ENCODE measurements around the gene HTR3B.

DNA sequence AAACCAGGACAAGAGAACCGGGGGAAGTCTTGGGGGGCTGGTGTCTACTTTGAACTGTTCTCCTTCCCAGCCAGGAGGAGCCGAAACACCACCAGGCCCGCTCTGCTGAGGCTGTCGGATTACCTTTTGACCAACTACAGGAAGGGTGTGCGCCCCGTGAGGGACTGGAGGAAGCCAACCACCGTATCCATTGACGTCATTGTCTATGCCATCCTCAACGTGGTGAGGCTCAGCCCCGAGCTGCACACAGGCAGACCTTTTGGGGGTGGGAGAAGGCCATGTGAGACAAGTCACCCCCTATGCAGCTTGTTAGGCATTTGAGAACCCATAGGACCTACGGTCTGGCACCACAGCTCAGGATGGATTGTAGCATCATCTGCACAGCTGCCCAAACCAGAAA lies 73.1 kb downstream of the HTR3B start:
- no peak for TF ChIP-seq EZH2 (IDR thresholded peaks at IDR 0.05; ENCODE audit: borderline replicate concordance, insufficient read depth, low read length, poor library complexity, severe bottlenecking)
- TF ChIP-seq POLR2AphosphoS5 (IDR thresholded peaks at IDR 0.05), result no peak
- TF ChIP-seq, protein P1, sequence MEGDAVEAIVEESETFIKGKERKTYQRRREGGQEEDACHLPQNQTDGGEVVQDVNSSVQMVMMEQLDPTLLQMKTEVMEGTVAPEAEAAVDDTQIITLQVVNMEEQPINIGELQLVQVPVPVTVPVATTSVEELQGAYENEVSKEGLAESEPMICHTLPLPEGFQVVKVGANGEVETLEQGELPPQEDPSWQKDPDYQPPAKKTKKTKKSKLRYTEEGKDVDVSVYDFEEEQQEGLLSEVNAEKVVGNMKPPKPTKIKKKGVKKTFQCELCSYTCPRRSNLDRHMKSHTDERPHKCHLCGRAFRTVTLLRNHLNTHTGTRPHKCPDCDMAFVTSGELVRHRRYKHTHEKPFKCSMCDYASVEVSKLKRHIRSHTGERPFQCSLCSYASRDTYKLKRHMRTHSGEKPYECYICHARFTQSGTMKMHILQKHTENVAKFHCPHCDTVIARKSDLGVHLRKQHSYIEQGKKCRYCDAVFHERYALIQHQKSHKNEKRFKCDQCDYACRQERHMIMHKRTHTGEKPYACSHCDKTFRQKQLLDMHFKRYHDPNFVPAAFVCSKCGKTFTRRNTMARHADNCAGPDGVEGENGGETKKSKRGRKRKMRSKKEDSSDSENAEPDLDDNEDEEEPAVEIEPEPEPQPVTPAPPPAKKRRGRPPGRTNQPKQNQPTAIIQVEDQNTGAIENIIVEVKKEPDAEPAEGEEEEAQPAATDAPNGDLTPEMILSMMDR (IDR thresholded peaks at IDR 0.05; ENCODE audit: poor library complexity, severe bottlenecking), result no peak

All from neural cell (in vitro differentiated cells).